MM.1S (cell line): ENCODE measurements around the gene HSD17B14.

Experiments used
- DNase-seq: peaks from one replicate; pipeline ENCODE4 v3.0.0-alpha.2; 2015
- H2AFZ ChIP-seq: fragments of 300-600 bp; sonication (generic); 2 replicates; pipeline ENCODE4 v1.6.0; 2016; ENCODE audit warnings: antibody characterized with exemption, low read length
- H3F3A ChIP-seq: fragments of 300-600 bp; sonication (generic); 2 replicates; pipeline ENCODE4 v1.6.1; 2016; ENCODE audit warnings: mild to moderate bottlenecking, antibody characterized with exemption, low read length, moderate library complexity, mixed read lengths; ENCODE audit not compliant: insufficient read depth
- H3K27ac ChIP-seq: fragments of 300-600 bp; sonication (generic); 2 replicates; pipeline ENCODE4 v1.5.1; 2016; ENCODE audit warnings: mild to moderate bottlenecking, low read length
- H3K27me3 ChIP-seq: fragments of 300-600 bp; sonication (generic); replicated peaks from 2 replicates; pipeline ENCODE4 v1.6.0; 2016; ENCODE audit warnings: low read length; ENCODE audit not compliant: insufficient read depth
- H3K36me3 ChIP-seq: fragments of 300-600 bp; sonication (generic); replicated peaks from 2 replicates; pipeline ENCODE4 v1.6.1; 2016; ENCODE audit warnings: mild to moderate bottlenecking, low read length, mixed read lengths; ENCODE audit not compliant: insufficient read depth
- H3K4me1 ChIP-seq: fragments of 300-600 bp; sonication (generic); 2 replicates; pipeline ENCODE4 v1.6.1; 2016; ENCODE audit warnings: low read length, mixed read lengths
- H3K4me2 ChIP-seq: fragments of 300-600 bp; sonication (generic); 2 replicates; pipeline ENCODE4 v1.6.0; 2016; ENCODE audit warnings: low read depth, low read length
- H3K4me3 ChIP-seq: fragments of 300-600 bp; sonication (generic); 2 replicates; pipeline ENCODE4 v1.5.1; 2016; ENCODE audit warnings: low read length, mixed read lengths
- H3K79me2 ChIP-seq: fragments of 300-600 bp; sonication (generic); 2 replicates; pipeline ENCODE4 v1.6.1; 2016; ENCODE audit warnings: mixed run types, low read length, mixed read lengths
- H3K9ac ChIP-seq: fragments of 300-600 bp; sonication (generic); 2 replicates; pipeline ENCODE4 v1.6.1; 2016; ENCODE audit warnings: low read length, mixed read lengths
- H3K9me2 ChIP-seq: fragments of 300-600 bp; sonication (generic); replicated peaks from 2 replicates; pipeline ENCODE4 v1.6.1; 2016; ENCODE audit warnings: mild to moderate bottlenecking, low read length, mixed read lengths; ENCODE audit not compliant: insufficient read depth
- H3K9me3 ChIP-seq: fragments of 300-600 bp; sonication (generic); replicated peaks from 2 replicates; pipeline ENCODE4 v1.6.1; 2016; ENCODE audit warnings: mild to moderate bottlenecking, low read length, mixed read lengths; ENCODE audit not compliant: insufficient read depth
- H4K20me1 ChIP-seq: fragments of 300-600 bp; sonication (generic); 2 replicates; pipeline ENCODE4 v1.6.1; 2016; ENCODE audit warnings: mild to moderate bottlenecking, low read length, moderate library complexity, mixed read lengths; ENCODE audit not compliant: insufficient read depth
- CTCF ChIP-seq: fragments of 300-600 bp; sonication (generic); IDR thresholded peaks from 2 replicates; pipeline ENCODE4 v1.5.1; 2016; ENCODE audit warnings: antibody characterized with exemption, low read length, mixed read lengths
- EZH2 ChIP-seq: fragments of 300-600 bp; sonication (generic); optimal IDR thresholded peaks from 2 replicates; pipeline ENCODE3; 2017; ENCODE audit warnings: low read depth, mild to moderate bottlenecking, antibody characterized with exemption, low read length, mixed read lengths
- EZH2phosphoT487 ChIP-seq: fragments of 300-600 bp; sonication (generic); IDR thresholded peaks from 2 replicates; pipeline ENCODE4 v1.6.1; 2018; ENCODE audit warnings: antibody characterized with exemption, low read length

Gene HSD17B14

GRCh38 chr19:48777720-48778119, 58.6 kb downstream of the HSD17B14 start:
- Histone ChIP-seq H3K9me3 (no peaks in the 10 kb centered on the region), H3K4me2 (no peak overlapping the region), H2AFZ (no peak overlapping the region), H3K9ac (no peak overlapping the region), H3K36me3 (no peaks in the 10 kb centered on the region), H3K79me2 (no peaks in the 10 kb centered on the region), H3K9me2 (no peaks in the 10 kb centered on the region), H3K4me3 (no peak overlapping the region), H4K20me1 (no peaks in the 10 kb centered on the region), H3K27me3 (peaks cover 49% of the 10 kb centered on the region), H3K4me1 (peaks cover 9% of the 10 kb centered on the region), H3K27ac (no peak overlapping the region), H3F3A (0 out of 2 replicates have a peak, but pooled peaks cover 4% of the 10 kb centered on the region)
- DNase-seq = no peak
- TF ChIP-seq EZH2phosphoT487 = no peak
- no peak for TF ChIP-seq EZH2
- TF ChIP-seq CTCF = no peak

GRCh38 chr19:48777139-48777538, 59.2 kb downstream of the HSD17B14 start:
- Histone ChIP-seq H3K9ac (no peak overlapping the region), H3K9me3 (no peaks in the 10 kb centered on the region), H2AFZ (no peak overlapping the region), H3K4me3 (no peak overlapping the region), H3K4me1 (peaks cover 9% of the 10 kb centered on the region), H3K4me2 (no peak overlapping the region), H3K79me2 (no peaks in the 10 kb centered on the region), H3F3A (0 out of 2 replicates have a peak, but pooled peaks cover 4% of the 10 kb centered on the region), H3K27me3 (peaks cover 49% of the 10 kb centered on the region), H3K9me2 (no peaks in the 10 kb centered on the region), H3K27ac (no peak overlapping the region), H4K20me1 (no peaks in the 10 kb centered on the region), H3K36me3 (no peaks in the 10 kb centered on the region)
- no peak for TF ChIP-seq CTCF
- no peak for TF ChIP-seq EZH2phosphoT487
- TF ChIP-seq EZH2 = no peak
- DNase-seq = no peak

- H3K27me3 ChIP-seq = peaks cover 66% of the 10 kb centered on the region
- H3K27ac ChIP-seq = no peak overlapping the region
- no peaks in the 10 kb centered on the region for H3K79me2 ChIP-seq
- H3K9ac ChIP-seq = no peak overlapping the region
- no peak for DNase-seq
- TF ChIP-seq EZH2 (no peak), EZH2phosphoT487 (no peak), CTCF (no peak)
- no peak overlapping the region for H3K4me3 ChIP-seq
- no peaks in the 10 kb centered on the region for H3K4me1 ChIP-seq
- H3K4me2 ChIP-seq = no peak overlapping the region
- H3K9me3 ChIP-seq = no peaks in the 10 kb centered on the region
- H3K9me2 ChIP-seq = no peaks in the 10 kb centered on the region
- H3F3A ChIP-seq = no peaks in the 10 kb centered on the region
- no peaks in the 10 kb centered on the region for H4K20me1 ChIP-seq
- H3K36me3 ChIP-seq = no peaks in the 10 kb centered on the region
- H2AFZ ChIP-seq = no peak overlapping the region
These were observed 63.8 kb downstream of the HSD17B14 start for GRCh38 chr19:48772503-48772953.
